Activated CD4-positive, alpha-beta T cell treated with anti-CD3 and anti-CD28 coated beads, Interleukin-2, Interleukin-4, amounts not matched to agents 100 ng/mL and 50 ng/mL, durations not matched to agents 16 hours and 8 hours (primary cell): ENCODE results near the gene LRMDA.

Experiments
- DNase-seq: peaks from one replicate; pipeline ENCODE4 v3.0.0-alpha.2; 2020; ENCODE audit warnings: low spot score

Gene LRMDA

GRCh38 chr10:75999001-75999400 lies 567.6 kb downstream of the LRMDA start:
- DNase-seq = no peak

DNA sequence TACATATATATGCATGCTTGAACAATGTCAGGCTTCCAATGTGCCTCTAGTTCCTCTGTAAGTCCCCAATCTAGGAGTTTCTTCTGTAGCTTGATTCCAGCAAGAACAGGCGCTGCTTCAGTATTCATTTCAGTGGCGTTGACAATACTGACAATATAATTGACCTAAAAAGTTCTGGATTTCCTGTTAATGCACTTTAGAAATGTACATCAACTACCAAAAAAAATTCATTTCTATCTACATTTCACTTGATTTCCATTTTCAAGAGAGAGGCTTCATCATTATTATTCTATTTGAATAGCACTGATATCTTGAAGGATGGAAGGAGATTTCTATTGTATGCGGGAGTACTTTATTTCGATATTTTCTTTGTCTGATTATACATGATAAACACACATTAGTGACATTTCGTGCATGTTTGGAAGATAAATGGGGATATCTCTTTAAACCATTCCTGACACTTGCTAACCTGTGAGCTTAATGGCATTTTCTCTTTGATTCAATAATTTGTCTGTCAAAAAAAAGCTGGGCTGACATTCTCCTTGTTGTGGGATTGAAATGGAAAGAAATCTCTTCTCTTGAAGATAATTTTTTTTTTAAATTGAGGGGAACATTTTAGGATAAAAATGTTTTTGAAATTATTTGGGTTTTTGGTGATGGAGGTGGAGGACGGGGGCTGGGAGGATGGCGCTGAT lies 568.2 kb downstream of the LRMDA start:
- DNase-seq = no peak

GRCh38 chr10:76000550-76000949 lies 569.1 kb downstream of the LRMDA start:
- no peak for DNase-seq

- DNase-seq = no peak
These were observed 569.6 kb downstream of the LRMDA start for GRCh38 chr10:76001019-76001418.

DNA sequence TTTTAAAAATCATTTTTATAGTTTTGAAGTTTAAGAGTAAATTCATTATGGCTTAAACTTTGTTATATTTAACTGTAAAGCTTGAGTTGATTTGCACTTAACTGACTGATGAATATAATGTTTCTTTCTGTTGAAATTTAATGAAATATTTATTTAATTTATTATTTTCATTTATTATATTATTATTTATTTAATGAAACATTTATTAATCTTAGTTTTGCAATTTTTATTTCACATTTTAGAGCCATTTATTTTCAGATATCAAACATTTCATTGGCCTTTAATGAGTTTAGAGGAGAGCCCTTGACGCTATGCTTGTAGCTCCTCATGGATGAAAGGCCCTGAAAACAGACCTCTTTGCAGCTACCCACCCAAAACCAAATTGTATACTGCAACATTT lies 570.0 kb downstream of the LRMDA start:
- no peak for DNase-seq

- DNase-seq = no peak
These were observed 570.9 kb downstream of the LRMDA start for GRCh38 chr10:76002262-76002854.

GRCh38 chr10:76007667-76008181 lies 576.3 kb downstream of the LRMDA start:
- no peak for DNase-seq

DNA sequence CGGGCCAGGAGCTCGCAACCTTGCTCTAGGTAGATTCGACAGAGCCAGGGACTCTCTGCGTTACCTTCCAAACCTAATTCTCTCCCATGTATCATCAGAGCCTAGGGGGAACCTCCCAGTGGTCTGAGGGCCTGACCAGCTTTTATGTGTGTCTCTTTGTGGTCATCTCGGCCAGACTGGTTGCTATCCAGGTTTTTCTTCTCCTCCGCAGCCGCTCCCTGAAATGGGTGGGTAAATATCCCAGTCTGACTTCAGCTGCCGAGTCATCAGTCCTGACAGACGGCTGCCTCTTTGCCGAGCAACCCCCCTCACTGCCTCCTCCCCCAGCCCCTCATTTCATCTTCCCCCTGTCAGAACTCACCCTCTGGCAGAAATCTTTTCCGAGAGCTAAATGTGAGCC lies 578.1 kb downstream of the LRMDA start:
- DNase-seq = no peak

GRCh38 chr10:76010703-76011102 lies 579.3 kb downstream of the LRMDA start:
- DNase-seq = no peak

DNA sequence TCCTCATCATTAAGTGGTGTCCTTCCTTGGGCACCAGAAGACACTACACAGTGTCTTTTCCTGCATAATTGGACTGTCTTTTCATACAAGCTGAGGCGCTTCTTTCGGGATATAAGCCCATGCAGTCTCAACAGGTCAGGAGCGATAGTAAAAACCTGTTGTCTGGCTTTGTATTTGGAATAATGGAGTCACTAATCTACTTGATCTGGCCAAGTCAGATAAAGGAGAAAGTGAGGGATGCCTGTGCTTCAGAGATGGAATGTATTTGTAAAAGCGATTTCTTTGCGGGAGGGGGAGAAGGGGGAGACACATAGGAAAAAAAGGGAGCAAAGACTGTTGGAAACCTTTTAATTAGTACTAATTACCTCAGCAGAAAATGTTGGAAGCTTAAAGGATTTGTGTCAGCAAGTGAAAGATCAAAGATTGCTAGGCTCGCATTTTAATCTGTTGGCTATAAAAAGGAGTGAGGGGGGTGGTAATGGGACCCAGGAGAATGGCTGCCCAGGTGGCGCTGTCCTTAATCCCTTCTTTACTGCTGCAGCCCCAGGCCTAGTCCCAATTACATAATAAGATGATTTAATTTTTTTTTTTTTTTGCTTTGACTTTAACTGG lies 581.4 kb downstream of the LRMDA start:
- DNase-seq = no peak

DNA sequence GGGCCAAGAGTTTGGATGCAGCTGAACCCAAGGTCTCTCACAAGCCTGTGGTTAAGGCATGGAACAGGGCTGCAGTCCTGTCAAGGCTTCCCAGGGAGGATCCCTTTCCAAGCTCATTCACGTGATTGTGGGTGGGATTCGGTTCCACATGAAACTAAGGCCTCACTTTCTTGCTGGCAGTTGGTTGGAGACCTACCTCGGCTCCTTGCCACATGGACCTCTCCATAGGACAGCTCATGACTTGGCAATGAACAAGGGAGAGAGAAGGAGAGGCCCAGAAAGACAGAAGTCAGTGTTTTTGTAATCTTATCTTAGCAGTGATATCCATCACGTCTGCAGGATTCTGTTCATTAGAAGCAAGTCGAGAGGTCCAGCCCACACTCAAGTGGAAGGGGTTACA lies 583.8 kb downstream of the LRMDA start:
- DNase-seq = no peak

- no peak for DNase-seq
These were observed 585.8 kb downstream of the LRMDA start for GRCh38 chr10:76017026-76017732.

DNA sequence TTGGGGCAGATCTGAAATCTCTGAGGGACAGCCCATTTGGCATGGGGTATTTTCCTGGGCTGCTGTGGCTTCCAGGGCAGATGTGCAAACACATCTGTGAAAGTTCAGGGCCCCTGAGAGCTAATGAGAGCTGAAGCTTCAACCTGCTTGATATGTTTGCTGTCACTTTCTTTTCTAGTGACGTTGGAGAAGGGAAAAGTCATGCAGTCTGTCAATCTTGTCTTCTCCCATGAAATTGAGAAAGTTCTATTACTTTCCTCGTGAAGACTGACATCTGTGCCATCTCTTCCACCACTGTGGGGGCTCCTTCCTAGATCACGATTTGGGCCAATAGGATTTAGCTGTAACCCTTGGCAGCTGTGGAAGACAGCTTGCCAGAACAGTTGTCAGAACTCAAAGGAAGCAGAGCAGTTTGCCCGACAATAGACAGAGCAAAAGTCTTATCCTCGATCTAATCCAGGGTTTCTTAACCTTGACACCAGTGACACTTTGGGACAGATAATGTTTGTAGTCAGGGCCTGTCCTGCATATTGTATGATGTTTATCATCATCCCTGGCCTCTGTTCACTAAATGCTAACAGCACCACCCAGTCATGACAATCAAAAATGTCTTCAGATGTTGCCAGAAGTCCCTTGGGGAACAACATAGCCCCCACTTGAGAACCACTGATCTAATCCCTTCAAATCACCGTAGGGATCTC lies 586.5 kb downstream of the LRMDA start:
- no peak for DNase-seq

GRCh38 chr10:76020630-76021029 lies 589.2 kb downstream of the LRMDA start:
- no peak for DNase-seq

DNA sequence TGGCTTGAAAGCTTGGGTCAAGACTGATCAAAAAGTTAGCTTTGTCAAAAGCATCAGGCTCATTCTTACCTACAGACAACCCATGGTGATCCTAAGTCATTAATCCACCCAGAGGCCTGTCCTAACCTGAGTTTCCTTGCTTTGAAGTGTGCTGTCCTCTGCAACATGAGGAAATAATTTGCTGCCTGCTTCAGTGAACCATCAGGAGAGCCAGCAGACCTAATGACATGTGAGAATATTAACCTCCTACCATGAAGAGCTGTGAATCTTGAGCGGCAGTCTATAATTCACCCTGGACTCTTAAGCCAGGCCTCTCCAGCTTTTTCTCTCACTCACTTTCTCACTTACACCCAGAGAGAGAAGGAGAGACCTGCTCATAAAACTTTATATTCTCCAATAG lies 590.0 kb downstream of the LRMDA start:
- DNase-seq = no peak

DNA sequence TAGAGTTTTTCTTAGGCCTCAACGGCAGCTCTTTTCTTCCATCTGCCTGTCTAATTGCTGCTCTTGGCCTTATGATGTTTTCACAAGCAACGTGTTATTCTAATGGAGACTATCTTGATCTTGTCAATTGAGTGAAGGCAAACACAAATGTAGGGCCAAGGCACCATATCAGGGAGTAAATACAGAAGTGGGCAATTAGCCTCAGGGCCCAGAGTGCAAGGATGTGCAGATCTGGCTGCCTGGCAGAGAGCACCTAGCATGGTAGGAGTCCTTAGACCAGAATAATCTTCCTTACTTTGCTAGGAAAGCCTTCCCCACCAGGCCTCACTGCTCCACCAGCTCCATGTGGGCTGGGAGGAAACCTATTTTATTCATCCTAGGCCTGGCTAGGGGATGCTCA lies 590.9 kb downstream of the LRMDA start:
- no peak for DNase-seq

DNA sequence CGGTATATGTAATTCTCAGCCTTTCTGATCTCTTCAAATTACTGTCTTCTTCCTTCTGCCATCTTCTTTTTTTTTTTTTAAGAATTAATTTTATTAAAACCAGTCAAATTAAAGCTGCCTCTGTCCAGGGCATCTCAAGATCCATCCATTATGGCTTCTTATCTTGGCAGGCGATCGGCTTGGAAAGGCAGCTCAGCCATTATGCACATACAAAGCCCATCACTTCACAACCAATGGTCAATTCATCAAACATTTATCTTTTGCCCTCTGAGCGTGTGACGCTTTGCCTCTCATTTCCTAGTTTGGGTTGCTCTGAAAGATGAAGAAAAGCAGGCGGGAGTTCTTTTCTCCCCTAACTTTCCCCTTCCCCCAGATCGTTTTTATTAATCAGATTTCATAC lies 591.6 kb downstream of the LRMDA start:
- no peak for DNase-seq

- DNase-seq = no peak
These were observed 593.2 kb downstream of the LRMDA start for GRCh38 chr10:76024460-76025123.

GRCh38 chr10:76025124-76025477 lies 593.7 kb downstream of the LRMDA start:
- DNase-seq = no peak

DNA sequence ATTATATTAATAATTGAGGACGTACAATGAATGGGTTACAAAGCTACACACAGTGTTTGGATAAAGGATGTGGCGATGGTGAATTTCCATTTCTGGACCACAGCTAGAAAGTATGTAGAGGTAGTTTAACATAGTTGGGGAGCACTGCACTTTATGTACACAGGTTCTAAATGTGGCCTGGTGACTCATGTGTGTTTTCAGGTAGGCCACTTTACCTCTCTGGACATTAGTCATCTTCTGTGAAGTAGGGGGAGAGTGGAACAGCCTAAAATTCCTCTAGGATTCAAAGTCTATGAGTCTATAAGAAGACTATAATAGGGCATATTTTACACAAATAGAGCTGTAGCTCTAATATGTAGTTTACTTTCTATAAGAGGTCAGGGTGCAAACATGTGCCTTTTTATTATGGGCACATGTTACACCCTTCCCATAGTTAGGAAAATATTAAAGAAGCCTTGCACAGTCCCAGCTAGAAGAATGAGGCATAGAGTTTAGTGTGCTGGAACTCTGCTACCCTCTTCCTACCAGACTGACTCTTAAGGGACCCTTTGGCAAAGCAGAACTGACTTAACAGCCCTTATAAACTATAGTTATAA lies 594.9 kb downstream of the LRMDA start:
- DNase-seq = no peak

DNA sequence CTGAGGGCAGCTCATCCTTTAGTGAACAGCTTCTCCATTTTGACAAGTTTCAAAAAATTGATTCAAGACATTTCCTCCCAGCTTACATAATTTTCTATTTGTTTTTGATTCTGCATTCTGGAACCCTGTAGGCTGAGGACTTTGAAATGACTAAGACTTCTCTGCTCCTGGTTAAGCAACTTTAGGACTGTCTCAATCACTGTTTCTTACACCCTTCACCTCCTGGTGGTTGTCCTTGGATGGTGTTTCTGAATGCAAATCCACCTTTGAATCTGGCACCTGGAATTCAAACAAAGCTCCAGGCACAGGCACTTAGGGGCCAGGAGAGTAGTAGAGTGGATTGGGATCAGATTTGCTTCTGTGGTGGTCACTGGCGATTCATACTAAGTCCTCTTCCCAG lies 595.5 kb downstream of the LRMDA start:
- no peak for DNase-seq
